ENCODE measurements around the gene ARL8B. TPM values are rescaled to one million over a fixed set of nuclear protein-coding genes. Genes with fewer than 3 reads are reported as not detected.

The ARL8B gene
- total RNA-seq: 33.8 and 35.0 TPM in 2 replicates

DNA sequence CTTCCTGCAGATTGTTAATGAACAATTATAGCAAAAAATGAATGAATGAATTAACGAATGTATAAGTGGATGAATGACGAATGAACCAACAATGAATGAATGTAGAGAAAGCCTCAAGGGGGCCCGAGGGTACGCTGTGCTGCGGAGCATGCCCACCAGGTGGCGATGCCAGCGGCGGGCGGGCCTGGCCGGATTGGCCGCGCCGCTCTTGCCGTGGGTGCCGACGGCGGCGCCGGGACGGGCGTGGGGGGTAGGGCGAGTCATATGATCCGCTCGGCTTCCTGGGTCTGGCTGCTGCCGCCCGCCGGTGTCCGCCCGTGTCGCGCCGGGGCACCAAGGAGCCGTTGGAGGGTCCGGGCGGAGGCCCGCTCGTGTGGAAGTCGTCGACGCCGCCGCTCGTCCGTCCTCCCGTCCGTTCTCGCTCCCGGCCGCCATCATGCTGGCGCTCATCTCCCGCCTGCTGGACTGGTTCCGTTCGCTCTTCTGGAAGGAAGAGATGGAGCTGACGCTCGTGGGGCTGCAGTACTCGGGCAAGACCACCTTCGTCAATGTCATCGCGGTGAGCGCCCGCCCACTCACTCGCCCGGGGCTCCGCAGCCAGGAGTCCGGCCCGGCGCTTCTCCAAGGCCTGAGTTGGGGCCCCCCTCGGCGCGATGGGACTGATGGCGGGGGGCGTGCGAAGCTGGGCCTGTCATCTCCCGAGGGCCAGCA is at the start of gene ARL8B:
ARL8B (plus strand) TSS at position 263 of the 711 bp plus-strand sequence; CDS start at position 437, 174 bp downstream.

GRCh38 chr3:5187156-5187919 is 65.2 kb downstream of the ARL8B start, which contains the start of gene EDEM1:
EDEM1 (plus strand) TSS chr3:5187707; CDS start chr3:5187806, 99 bp downstream.

Other genes starting within 250 kb of the ARL8B start
- 42.8 and 47.2 TPM in 2 replicates for gene BHLHE40, start 142.9 kb upstream of the ARL8B start, total RNA-seq
- 25.0 and 33.8 TPM in 2 replicates for gene EDEM1, start 65.4 kb downstream of the ARL8B start, total RNA-seq